Activated naive CD4-positive, alpha-beta T cell treated with Interleukin-2 at 50 U/mL for 16 hours (primary cell): Measurements from ENCODE around the gene IRGQ.
"Not testable (repeated sequence)": the region's sequence is repeated elsewhere in the genome, so short reads cannot be mapped to it uniquely, and the experiment has no call there.

Source experiments
- DNase-seq: peaks from one replicate; pipeline ENCODE4 v3.0.0-alpha.2; 2020

The IRGQ gene

DNA sequence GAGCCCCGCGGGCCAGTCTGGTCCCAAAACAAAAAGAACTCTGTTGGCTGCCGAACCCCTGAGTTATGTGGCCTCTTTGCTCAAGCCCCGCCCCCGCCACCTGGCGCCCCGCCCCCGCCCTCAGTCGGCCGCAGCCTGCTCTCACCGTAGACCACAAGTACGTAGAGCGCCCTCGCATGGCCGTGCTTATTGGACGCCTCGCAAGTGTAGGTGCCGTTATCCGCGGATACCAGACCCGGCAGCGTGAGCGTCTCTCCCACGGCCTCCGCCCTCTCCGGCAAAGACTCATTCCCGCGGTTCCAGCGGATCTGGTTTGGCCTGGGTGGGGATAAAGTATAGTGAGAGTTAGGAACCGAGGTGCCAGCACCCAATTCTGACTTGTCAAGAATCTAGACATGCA, 29.0 kb upstream of the IRGQ start:
- peak; percentile 85 for DNase-seq

DNA sequence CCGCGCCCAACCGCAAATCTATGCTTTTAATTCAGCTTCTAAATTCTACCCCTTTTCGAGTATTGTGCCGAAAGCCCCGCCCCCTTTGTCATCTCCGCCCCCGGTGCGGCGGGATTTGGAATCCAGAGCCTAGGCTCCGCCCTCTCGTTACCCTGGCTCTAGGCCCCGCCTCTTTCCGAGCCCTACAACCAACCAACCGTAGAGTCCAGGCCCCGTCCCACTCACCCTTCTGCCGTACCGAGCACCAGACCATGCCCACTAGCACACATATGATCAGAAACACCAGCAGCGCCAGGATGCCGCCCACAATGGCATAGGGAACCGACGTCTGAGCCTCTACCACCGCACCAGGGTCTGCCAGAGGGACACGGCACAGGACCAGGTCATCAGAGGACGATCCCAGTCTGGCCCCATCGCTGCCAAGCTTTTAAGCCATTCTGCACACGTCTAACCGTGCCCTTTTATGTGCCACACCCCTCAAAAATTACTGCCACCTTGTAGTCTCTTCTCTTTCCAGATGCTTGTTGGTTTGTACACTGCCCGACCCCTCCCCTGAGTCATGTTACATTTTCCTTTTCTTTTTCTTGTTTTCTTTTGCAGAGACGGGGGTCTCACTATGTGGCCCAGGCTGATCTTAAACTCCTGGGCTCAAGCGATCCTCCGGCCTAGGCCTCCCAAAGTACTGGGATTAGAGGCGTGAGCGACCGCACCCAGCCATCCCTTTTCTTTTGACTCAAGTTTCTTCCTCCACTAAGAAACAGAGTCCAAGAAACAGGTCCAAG, 28.1 kb upstream of the IRGQ start:
- no peak for DNase-seq

DNA sequence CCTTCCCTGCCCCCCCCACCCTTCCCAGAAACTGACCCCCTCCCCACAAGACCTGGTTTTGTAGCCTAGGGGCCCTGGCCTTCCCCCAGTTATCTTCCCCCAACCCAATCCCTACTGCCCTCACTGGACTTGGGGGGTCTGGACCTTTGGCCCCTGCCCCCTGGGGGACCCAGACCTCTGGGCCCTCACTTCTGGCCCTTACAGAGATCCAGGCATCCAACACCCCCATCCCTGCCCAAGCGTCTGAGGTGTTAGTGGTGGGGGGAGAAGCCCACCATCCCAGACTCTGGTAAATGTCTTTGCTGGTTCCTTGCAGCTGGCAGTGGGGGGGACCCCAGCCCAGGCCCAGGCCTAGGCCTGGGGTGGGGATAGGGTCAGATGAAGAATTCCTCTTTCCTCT, 27.0 kb upstream of the IRGQ start:
- DNase-seq: no peak

DNA sequence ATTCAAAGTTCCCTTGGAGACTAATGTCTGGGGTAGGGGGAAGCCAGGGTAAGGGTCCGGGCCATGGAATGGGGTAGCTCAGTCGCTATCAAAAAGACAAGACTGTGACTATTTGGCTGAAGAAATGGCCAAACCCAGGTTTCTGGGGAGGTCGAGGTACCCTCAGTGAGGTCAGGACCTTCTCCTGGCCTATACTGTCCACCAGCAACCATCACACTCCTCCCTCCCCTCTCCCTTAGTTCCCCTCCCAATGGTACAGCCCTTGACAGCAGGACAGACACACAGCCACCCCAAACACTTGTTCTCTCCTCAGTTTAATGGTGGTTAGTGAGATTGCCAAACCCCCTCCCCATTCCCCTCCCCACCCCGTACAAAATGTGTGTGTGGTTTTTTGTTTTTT, 26.1 kb upstream of the IRGQ start:
- no peak for DNase-seq

DNA sequence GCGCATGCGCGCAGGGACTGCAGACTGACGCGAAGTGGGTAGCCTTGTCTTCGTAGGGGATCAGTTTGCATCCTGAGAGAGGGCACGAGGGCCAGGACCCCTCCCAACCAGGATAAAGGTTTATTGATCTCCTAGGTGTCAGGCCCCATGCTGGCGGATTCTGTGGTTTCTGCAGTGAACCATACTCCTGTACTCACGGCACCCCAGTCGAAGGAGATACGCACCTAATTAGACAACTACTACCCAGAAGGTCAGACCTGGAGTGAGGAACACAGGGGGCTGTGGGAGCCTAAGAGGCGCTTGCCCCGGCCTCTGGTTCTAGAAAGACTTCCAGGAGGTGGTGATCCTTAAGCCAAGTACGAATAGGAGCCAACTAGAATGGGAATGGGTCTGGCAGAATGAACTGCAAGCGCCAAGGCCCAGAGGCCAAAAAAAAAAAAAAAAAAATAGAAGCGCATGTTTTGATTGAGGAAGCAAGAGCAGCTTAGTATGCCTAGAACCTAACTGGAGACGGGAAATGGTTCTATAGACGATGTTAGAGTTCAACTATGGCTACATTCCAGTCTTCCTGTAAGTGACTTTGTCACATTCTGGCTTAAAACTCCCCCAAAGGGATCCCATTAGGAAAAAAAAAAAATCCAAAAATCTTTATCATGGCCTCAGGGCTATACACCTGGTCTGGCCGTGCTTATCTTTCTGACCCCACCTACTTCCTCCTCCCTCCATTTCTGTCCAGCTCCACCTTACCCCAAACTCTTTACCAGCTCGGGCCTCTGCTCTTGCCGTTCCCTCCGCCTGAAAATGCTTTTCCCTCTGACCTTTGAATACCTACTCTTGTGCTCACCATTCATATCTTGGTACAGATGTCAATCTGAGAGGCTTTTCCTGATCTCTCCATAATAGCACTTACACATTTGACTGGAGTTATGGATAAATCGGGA, 24.4 kb upstream of the IRGQ start:
- DNase-seq: no peak

DNA sequence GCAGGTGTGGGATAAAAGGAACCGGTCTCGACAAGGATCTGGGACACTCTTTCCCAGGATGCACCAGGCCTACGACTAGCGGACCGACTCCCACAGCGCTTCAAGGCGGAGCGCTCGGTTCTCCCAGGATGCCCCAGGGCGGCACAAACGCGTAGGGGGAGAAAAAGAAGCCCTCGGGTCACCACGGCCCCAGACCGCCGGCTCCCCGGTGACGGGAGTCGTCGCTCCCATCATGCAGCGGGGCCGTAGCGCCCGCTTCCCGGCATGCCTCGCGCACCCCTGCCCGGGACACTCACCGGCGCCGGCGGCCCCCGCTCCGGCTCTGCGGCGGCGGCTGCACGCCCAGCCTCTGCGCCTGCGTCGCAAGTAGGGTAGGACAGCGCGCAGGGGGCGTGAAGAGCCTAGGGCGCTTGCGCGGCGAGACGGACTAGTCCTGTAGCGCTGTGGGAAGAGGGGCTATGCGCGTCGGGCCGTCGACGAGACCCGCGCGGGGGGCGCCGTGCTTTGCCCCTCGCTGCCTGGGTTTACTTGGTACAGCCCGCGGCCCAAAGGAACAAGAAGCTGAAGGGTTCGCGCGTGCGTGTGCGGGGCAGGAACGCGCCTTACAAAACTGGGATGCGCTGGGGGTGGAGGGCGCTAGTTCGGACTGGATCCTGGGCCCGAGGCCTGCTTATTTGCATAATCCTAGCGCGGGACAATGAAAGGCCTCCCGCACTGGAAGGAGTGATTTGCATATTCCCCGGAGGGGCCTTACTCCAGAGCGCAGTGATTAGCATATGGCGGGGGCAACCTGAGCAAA, 23.5 kb upstream of the IRGQ start, which contains the start of gene ZNF428:
Gene ZNF428 (minus strand): TSS at position 368 of the 799 bp plus-strand sequence. CDS start 5,325 bp downstream, outside the sequence.
- DNase-seq: peak; percentile 90

DNA sequence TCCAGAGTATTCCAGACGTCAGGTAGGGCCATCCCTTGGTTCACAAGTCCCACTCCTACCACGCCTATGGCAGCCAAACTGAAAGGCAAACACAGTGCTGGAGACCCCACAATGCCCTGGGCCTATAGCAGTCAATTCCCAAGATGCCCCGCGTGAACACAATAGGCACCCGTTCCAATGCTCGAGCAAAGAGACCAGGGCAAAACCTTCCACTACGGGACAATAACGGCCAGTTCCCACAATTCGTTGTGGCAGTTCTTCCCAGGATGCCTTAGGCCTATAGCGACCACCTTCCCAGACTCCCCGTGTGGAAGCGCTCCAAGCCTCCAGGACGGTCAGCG, 23.0 kb upstream of the IRGQ start:
- peak; percentile 57 for DNase-seq

DNA sequence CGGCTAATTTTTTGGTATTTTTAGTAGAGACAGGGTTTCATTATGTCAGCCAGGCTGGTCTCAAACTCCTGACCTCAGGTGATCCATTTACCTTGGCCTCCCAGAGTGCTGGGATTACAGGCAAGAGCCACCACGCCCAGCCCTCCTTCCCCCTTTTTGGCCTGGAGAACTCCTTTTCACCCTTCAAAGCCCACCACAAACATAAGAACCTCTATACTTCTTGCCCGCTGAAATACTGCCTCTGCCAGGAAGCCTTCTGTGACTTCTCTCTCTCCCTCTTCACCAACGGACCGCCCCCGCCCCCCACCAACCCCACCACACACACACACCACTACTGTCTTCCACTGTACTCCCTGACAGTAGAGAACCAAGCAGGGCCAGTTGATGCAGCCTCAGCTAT, 21.0 kb upstream of the IRGQ start:
- DNase-seq: no peak

DNA sequence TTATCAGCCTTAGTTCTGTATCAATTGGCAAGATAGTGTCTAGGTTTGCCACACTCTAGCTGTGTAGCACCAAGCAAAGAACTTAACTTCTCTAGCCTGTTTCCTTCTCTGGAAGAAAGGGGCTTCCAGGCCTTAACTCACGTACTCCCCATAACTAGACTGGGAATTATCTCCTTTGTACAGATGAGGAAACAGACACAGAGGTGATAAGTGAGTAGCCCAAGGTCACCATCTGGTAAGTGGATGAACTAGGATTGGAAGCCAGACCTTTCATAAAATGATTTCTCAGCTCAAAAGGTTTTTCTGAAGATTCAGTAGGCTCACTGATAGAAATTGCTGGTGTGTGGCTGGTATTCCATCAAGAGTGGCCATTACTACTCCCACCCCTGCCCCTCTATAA, 20.4 kb upstream of the IRGQ start:
- DNase-seq: no peak

DNA sequence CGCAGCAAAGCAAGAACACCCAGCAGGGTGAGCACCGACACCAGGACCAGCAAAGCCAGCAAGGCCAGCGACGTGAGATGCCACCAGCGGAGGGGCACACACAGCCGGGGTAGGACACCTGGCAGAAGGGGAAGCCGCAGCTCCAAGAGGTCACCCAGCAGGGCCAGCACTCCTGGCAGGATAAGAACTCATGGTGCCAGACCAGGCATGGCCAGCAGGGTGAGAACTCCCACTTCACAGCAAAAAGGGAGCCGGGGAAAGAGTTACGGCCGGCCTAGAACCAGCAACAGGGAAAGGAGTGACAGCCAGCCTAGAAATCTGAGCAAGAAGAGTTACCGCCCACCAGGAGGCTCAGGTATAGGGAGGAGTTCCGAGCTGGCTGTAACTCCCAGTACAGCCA, 16.4 kb upstream of the IRGQ start:
- no peak for DNase-seq

DNA sequence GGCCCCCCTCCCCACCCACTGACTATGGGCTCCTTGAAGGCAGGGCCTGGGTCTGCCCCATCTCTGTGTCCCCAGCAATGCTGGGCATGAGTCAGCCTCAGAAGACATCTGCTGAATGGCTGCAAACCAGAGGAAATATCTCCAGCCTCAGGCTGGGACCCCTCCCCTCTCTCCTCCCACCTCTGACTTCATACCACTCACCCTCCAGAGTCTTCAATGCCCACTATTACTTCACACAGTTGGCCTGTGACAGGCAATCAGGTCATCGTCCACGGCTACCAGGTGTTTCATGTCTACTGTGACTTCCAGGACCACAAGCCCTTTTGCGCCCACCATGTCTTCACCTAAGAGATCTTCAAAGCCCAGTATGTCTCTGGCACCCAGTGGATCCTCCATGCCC, 15.9 kb upstream of the IRGQ start, which contains the start of gene SRRM5:
Gene SRRM5 (plus strand): TSS at position 301 of the 400 bp plus-strand sequence. CDS start 34 bp downstream, at position 335.
- no peak for DNase-seq

DNA sequence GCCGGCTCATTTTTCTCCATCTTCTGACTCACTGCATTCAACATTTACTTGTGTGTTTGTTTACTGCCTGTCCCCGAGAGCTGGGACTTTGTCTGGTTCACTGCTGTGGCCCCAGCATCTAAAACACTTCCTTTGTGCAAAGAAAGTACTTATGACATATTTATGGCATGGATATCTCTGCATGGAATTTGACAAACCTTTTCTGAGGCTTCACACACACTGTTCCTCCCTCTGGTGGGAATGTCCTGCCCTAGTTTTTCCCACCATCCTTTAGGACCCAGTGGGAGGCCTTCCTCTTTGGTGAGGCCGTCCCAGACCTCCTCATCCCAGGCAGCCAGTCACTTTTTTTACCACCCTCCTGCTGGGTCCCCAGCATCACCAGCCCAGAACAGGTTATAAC, 14.6 kb upstream of the IRGQ start:
- DNase-seq: no peak

DNA sequence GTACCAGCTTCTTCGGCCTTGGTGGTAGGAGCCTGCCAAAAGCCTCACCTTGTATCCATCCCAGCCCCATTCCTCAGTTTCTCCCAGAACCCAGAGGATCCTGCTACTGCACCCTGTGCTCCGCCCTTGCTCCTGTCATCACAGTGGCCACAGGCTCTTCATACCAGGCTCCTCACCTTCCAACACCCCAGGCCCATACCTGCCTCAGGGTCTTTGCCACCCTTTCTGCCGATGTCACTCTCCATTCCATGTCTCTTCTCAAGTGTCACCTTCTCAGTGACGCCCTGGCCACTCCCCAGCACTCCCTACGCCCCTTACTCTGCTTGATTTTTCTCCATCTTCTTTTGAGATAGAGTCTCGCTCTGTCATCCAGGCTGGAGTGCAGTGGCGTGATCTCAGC, 13.9 kb upstream of the IRGQ start:
- no peak for DNase-seq

DNA sequence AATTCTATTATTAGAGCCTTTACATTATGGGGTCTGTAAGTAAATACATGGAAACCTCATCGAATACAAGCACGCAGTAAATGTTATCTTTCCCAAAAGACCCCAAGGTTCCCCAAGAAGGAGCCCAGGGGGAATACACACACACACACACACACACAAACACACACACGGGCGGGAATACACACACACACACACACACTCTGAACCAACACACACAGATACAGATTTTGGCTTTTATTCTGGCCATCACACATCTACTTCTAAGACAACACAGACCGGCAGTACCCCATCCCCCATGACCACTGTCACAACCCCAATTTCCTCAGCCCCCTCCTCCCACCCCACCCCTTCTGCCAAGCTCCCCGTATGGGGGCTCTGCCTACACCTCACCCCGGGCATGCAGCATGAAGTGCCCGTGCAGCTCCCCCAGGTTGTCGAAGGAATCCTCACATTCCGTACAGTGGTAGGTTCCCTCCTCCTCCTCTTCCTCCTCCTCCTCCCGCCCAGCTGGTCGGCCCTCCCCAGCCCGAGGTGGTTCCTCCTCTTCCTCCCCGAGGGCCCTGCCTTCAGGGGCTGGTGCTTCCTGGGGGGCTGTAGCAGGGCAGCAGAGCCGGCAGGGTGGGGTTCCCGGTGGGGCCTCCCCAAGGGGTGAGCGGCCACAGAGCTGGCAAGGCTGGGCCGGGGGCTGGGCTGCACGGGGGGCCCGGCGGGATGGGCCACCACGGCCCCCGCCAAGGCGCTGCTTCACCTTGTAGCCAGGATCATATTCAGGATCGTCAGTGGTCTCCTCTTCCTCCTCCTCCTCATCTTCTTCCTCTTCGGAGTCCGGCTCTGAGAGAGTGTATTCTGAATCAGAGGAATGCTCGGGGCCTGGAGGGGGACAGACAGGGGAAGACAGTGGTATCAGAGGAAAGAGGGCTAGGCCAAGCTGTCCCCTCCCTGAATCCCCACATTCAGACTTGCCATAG, 11.6 kb upstream of the IRGQ start:
- DNase-seq: no peak

DNA sequence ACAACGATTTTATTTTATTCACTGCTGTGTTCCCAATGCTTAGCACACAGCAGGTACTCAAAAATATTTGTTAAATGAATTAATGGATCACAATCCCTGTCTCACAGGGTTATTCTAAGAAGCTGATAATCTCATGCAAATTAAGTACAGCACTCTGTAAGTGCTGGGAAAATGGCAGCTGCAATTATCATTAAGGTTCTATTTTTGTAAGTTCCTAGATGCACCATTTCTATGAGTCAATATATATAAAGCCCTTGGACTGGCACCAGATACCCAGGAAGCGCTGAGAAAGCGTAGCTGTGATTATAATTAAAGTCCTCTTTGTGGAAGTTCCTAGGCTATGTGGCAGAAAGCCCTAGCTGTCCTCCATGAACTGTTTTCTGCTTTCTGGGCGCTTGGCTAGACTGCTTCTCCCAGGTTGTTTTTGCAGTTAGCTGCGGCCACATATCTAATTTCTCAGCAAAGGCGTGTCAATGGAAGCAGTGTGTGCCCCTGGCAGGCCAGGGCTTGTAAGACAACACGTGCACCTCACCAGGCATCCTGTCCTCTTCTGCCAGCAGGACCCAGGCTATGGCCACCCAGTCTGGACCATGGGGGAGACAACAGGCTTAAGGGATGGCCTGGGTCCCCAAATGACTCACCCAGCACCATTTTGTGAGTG, 10.8 kb upstream of the IRGQ start:
- DNase-seq: no peak

DNA sequence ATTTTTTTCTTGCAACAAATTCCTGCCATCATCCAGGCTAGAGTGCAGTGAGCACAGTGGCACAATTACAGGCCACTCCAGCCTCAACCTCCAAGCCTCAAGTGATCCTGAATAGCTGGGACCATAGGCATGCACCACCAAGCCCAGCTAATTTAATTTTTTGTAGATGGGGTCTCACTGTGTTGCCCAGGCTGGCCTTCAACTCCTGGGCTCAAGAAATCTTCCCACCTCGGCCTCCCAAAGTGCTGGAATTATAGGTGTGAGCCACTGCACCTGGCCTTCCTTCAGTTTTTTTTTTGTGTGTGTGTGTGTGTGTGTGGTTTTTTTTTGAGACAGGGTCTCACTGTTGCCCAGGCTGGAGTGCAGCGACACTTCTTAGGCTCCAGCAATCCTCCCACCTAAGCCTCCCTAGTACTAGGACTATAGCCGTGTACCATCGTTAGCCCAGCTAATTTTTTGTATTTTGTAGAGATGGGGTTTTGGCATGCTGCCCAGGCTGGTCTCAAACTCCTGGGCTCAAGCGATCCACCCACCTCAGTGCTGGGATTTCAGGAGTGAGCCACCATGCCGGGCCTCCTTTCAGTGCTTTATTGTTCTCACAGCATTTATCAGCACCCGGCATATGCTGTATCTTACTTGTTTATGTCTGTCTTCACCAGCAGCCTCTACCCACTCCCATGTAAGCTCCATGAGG, 10.1 kb upstream of the IRGQ start:
- no peak for DNase-seq

DNA sequence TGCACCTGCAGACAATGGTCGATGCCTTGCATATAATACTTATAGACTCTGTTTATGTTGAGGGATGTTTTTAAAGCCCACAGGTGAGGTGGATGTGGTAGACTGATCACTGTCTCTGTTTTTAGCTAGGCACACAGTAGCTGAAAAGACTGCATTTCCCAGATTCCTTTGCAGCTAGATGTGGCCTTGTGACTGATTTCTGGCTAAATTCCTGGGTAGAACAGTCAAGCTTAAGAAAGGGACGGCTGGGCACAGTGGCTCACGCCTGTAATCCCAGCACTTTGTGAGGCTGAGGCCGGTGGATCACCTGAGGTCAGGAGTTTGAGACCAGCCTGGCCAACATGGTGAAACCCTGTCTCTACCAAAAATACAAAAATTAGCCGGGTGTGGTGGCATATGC, 4.4 kb upstream of the IRGQ start:
- not testable (repeated sequence) for DNase-seq

DNA sequence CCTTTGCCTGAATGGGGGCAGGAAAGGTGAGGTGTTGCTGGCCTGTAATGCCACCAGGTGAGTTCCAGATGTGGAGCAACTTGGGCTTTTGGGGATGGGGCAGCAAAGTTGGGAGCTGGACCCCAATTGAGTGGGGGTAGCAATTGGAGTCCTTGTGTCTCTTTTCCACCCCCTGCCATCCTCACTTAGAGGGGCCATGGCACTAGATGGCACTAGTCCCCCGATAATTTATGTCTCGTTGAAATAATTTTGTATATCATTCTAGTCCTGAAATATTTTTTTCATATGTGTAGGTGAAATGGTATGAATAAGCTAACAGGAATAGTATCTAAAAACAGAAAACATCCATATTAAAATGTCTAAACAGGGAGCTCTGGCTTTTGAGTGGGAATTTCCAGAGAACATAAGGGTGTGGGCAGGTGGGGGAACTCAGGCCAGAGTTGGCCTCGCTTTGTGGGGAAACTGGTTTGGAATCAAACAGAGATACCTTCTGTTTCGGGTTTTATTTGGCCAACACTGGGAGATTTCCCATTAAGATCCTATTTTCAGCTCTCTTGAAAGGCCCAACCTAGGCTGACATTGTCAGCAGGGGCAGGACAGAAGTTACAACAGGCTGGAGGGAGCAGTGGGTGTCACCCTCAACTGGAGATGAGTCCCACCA, 3.8 kb upstream of the IRGQ start:
- no peak for DNase-seq

DNA sequence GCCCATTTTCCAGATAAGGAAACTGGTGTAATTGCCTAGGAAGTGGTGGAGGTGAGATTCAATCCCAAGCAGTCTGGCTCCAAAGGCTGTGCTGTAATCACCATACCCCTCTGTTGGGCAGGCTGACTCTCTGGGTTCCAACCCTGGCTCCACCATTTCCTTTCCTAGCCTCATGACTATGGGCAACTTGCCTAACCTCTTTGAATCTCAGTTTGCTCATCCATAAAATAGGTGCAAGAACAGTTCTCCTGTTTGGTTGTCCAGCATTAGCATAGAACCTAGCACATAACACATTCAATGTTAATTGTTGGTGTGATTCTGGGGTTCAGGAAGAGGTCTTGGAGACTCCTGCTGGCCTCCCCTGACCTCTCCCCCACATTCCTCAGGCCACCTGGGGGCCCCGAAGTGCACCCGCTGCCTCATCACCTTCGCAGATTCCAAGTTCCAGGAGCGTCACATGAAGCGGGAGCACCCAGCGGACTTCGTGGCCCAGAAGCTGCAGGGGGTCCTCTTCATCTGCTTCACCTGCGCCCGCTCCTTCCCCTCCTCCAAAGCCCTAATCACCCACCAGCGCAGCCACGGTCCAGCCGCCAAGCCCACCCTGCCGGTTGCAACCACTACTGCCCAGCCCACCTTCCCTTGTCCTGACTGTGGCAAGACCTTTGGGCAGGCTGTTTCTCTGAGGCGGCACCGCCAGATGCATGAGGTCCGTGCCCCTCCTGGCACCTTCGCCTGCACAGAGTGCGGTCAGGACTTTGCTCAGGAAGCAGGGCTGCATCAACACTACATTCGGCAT, 2.7 kb upstream of the IRGQ start:
- DNase-seq: no peak
